PFSK-1 (cell line): ENCODE measurements around the gene KISS1R.

Experiments
- FOXP2 ChIP-seq: optimal IDR thresholded peaks from 2 replicates; pipeline ENCODE3; 2011; ENCODE audit warnings: borderline replicate concordance, control low read depth, inconsistent platforms; ENCODE audit not compliant: insufficient read depth; ENCODE audit errors: extremely low read length, extremely low read depth
- POLR2AphosphoS5 ChIP-seq: IDR thresholded peaks from 2 replicates; pipeline ENCODE4 v1.6.1; 2012; ENCODE audit warnings: low read depth, mild to moderate bottlenecking, control low read depth, low read length, moderate library complexity
- REST ChIP-seq, 2 experiments: IDR thresholded peaks; 2 replicates each; pipeline versions ENCODE4 v1.6.1 to v1.8.0; 2011 to 2012; ENCODE audit warnings: low read depth in 2 of 2, low read length in 2 of 2, control low read depth in 1 of 2, inconsistent platforms in 1 of 2, mild to moderate bottlenecking in 1 of 2, moderate library complexity in 1 of 2; ENCODE audit not compliant: insufficient read depth in 1 of 2
- SIN3A ChIP-seq: IDR thresholded peaks from 2 replicates; pipeline ENCODE4 v1.6.1; 2012; ENCODE audit warnings: mild to moderate bottlenecking, low read length, moderate library complexity, borderline replicate concordance; ENCODE audit not compliant: insufficient read depth
- TAF1 ChIP-seq: IDR thresholded peaks from 2 replicates; pipeline ENCODE4 v1.6.1; 2012; ENCODE audit warnings: low read length, control low read depth, borderline replicate concordance; ENCODE audit not compliant: insufficient read depth

KISS1R gene

GRCh38 chr19:881385-882071 is 35.6 kb upstream of the KISS1R start:
- TF ChIP-seq FOXP2: no peak
- no peak for TF ChIP-seq TAF1
- no peak for TF ChIP-seq SIN3A
- no peak for TF ChIP-seq POLR2AphosphoS5
- no peak for TF ChIP-seq REST (IDR thresholded peaks at IDR 0.05; ENCODE audit: insufficient read depth in 1 of 2, low read depth in 2 of 2, low read length in 2 of 2)

DNA sequence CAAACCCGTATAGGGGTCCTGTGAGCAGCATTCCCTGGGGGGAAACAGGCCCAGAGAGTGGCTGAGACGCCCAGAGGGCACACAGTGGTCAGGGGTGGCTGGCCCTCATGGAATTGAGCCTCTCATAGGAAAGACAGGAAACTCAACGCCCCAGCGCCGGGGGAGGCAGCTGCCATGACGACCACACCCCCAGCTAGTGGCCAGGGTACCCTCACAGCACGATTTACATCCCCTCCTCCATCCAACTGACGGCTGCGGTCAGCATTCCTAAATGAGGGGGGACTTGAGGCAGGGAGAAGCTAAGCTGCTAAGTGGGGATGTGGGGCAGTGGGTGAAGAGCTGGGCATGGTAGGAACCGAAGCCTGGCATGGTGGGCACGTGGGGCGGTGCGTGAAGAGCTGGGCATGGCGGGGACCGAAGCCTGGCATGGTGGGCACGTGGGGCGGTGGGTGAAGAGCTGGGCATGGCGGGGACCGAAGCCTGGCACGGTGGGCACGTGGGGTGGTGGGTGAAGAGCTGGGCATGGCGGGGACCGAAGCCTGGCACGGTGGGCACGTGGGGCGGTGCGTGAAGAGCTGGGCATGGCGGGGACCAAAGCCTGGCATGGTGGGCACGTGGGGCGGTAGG is 34.1 kb upstream of the KISS1R start:
- no peak for TF ChIP-seq REST (IDR thresholded peaks at IDR 0.05; ENCODE audit: insufficient read depth in 1 of 2, low read depth in 2 of 2, low read length in 2 of 2)
- TF ChIP-seq FOXP2: no peak
- TF ChIP-seq SIN3A: no peak
- no peak for TF ChIP-seq POLR2AphosphoS5
- no peak for TF ChIP-seq TAF1

DNA sequence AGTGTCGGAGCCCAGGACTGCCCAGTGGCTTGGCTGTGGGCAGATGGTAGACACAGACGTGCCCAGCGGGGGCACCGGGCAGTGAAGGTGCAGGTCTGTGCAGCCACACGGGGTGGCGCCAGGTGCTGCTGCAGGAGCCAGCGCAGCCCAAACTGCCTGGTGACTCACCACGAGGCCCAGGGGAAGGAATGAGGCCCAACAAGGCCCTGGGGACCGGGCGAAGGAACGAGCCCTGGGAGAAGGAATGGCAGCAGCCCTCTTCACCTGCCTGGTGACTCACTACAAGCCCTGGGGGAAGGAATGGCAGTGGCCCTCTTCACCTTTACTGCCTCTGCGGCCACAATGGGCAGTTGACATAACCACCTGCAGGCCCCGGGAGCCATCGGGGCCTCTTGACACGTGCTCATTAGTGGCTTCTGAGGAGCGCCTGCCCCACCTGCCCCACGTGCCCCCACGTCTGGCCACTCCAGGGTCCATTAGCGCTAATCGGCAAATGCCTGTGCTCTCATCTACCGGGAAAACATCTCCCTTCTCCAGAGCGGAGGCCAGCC is 33.4 kb upstream of the KISS1R start:
- TF ChIP-seq POLR2AphosphoS5 (no peak), TAF1 (no peak), FOXP2 (no peak), REST (IDR thresholded peaks at IDR 0.05; ENCODE audit: insufficient read depth in 1 of 2, low read depth in 2 of 2, low read length in 2 of 2) (no peak)

GRCh38 chr19:884420-885211 is 32.5 kb upstream of the KISS1R start:
- TF ChIP-seq POLR2AphosphoS5: no peak
- TF ChIP-seq TAF1: no peak
- TF ChIP-seq REST (IDR thresholded peaks at IDR 0.05; ENCODE audit: insufficient read depth in 1 of 2, low read depth in 2 of 2, low read length in 2 of 2): no peak
- no peak for TF ChIP-seq SIN3A
- no peak for TF ChIP-seq FOXP2
